GM21423 (cell line): ENCODE results near the gene CREBL2.
"Not testable (repeated sequence)": the region's sequence is repeated elsewhere in the genome, so short reads cannot be mapped to it uniquely, and the experiment has no call there.

ENCODE experiments used
- ATAC-seq: cut with Tn5 transposase; IDR thresholded peaks from one replicate; pipeline ENCODE4 v1.9.1; 2021; ENCODE audit warnings: mild to moderate bottlenecking, moderate library complexity; ENCODE audit not compliant: unreplicated experiment

Gene CREBL2

GRCh38 chr12:12611512-12612306 lies at the start of gene CREBL2:
Gene CREBL2, plus strand, starts transcription at chr12:12611876. Its CDS starts 297 bp downstream, at chr12:12612173.
- ATAC-seq = peak; percentile 69

GRCh38 chr12:12562016-12562483 lies 49.6 kb upstream of the CREBL2 start:
- no peak for ATAC-seq

GRCh38 chr12:12562585-12563261 lies 49.0 kb upstream of the CREBL2 start, which contains the start of gene DUSP16:
Gene DUSP16, minus strand, starts transcription at chr12:12562863. Its CDS starts 41,765 bp downstream, at chr12:12521098.
- ATAC-seq = peak; percentile 74

GRCh38 chr12:12563290-12563928 lies 48.3 kb upstream of the CREBL2 start:
- ATAC-seq = no peak

GRCh38 chr12:12564911-12565310 lies 46.8 kb upstream of the CREBL2 start:
- ATAC-seq = no peak

GRCh38 chr12:12565971-12566370 lies 45.7 kb upstream of the CREBL2 start:
- not testable (repeated sequence) for ATAC-seq

- ATAC-seq = no peak
Observed at GRCh38 chr12:12572659-12573058, 39.0 kb upstream of the CREBL2 start.

- no peak for ATAC-seq
Observed at GRCh38 chr12:12577786-12578185, 33.9 kb upstream of the CREBL2 start.

GRCh38 chr12:12580716-12581115 lies 31.0 kb upstream of the CREBL2 start:
- ATAC-seq = not testable (repeated sequence)

GRCh38 chr12:12582193-12582881 lies 29.3 kb upstream of the CREBL2 start:
- ATAC-seq = peak; percentile 38

- ATAC-seq = peak; percentile 88
Observed at GRCh38 chr12:12582895-12583303, 28.8 kb upstream of the CREBL2 start.

GRCh38 chr12:12583510-12584178 lies 28.0 kb upstream of the CREBL2 start:
- no peak for ATAC-seq

GRCh38 chr12:12585115-12585863 lies 26.4 kb upstream of the CREBL2 start:
- ATAC-seq = no peak

GRCh38 chr12:12586879-12587675 lies 24.6 kb upstream of the CREBL2 start:
- no peak for ATAC-seq

- ATAC-seq = no peak
Observed at GRCh38 chr12:12587878-12588277, 23.8 kb upstream of the CREBL2 start.

- not testable (repeated sequence) for ATAC-seq
Observed at GRCh38 chr12:12588436-12588835, 23.2 kb upstream of the CREBL2 start.

GRCh38 chr12:12590961-12591360 lies 20.7 kb upstream of the CREBL2 start:
- ATAC-seq = no peak

- no peak for ATAC-seq
Observed at GRCh38 chr12:12592930-12593329, 18.7 kb upstream of the CREBL2 start.

- not testable (repeated sequence) for ATAC-seq
Observed at GRCh38 chr12:12595929-12596328, 15.7 kb upstream of the CREBL2 start.
